HG02678 (cell line): ENCODE measurements around the gene ADAMTSL3.

Experiments used
- ATAC-seq: cut with Tn5 transposase; IDR thresholded peaks from one replicate; pipeline ENCODE4 v1.9.1; 2021; ENCODE audit warnings: mild to moderate bottlenecking, moderate library complexity; ENCODE audit not compliant: unreplicated experiment

Gene ADAMTSL3

GRCh38 chr15:83654379-83655236, 685 bp downstream of the ADAMTSL3 start:
- no peak for ATAC-seq

DNA sequence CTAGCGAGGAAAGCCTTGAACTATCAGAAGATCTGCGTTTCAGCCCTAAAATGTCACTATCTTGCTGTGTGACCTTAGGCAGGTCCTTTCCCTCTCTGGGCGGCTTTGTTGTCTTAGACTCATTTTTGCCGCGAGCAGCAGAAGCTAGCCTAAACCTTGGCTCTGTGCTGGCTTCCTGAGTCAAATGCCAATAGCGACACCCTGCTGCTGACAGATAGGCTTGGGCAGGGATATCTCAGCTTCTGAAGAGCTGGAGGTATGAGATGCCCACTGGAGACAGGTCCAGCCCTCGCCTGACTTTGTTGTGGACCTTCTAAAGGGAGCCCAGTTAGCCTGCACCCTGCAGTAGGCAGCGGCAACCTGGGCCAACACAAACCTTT, 1.3 kb downstream of the ADAMTSL3 start:
- no peak for ATAC-seq

GRCh38 chr15:83656192-83656591, 2.3 kb downstream of the ADAMTSL3 start:
- no peak for ATAC-seq

DNA sequence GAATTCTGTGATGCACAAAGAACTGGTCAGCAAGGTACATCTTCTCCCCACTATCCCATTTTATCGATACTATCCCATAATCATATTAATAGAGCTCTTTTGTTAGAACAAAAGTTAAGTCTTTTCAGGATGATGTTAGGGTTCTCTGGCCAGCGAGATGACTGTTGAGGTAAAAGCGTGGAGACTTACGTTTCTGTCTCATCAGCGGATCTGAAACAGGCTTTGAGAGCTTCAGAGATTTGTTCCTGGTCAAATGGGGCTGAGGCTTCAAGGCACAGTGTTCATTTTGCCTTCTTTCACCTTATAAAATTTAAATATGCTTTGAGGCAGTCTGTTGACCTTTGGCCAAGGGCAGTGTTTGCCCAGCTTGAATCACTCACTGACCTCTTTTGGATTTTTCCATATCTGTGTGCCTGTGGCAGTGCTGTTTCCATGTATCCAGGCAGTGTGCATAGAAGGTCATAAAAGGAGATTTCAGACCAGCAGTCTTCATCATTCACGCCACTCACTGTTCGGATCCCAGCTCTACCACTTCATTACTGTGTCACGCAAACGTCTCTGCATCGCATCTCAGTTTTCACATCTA, 3.1 kb downstream of the ADAMTSL3 start:
- ATAC-seq: no peak

GRCh38 chr15:83657549-83657948, 3.6 kb downstream of the ADAMTSL3 start:
- no peak for ATAC-seq

- no peak for ATAC-seq
These were observed 4.8 kb downstream of the ADAMTSL3 start for GRCh38 chr15:83658430-83659416.

DNA sequence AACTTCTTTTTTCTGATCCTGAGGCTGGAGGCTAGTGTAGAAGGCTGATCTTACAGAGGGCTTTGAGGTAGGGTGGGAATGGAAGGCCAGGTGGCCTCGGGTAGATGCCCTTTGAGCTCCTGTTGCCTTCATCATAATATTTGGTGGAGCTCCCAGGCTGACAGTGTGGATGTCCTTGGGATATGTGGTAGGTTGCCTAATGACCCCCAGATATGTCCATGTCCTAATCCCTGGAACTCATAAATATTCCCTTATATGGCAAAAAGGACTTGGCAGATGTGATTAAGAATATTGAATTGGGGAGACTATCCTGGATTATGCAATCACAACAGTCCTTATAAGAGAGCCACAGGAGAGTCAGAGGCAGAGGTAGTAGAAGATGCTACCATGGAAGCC, 5.5 kb downstream of the ADAMTSL3 start:
- ATAC-seq: no peak

- no peak for ATAC-seq
These were observed 11.6 kb downstream of the ADAMTSL3 start for GRCh38 chr15:83665480-83665879.

- ATAC-seq: no peak
These were observed 16.8 kb downstream of the ADAMTSL3 start for GRCh38 chr15:83670672-83671229.

- ATAC-seq: no peak
These were observed 17.7 kb downstream of the ADAMTSL3 start for GRCh38 chr15:83671603-83672002.

GRCh38 chr15:83673385-83673784, 19.5 kb downstream of the ADAMTSL3 start:
- no peak for ATAC-seq

DNA sequence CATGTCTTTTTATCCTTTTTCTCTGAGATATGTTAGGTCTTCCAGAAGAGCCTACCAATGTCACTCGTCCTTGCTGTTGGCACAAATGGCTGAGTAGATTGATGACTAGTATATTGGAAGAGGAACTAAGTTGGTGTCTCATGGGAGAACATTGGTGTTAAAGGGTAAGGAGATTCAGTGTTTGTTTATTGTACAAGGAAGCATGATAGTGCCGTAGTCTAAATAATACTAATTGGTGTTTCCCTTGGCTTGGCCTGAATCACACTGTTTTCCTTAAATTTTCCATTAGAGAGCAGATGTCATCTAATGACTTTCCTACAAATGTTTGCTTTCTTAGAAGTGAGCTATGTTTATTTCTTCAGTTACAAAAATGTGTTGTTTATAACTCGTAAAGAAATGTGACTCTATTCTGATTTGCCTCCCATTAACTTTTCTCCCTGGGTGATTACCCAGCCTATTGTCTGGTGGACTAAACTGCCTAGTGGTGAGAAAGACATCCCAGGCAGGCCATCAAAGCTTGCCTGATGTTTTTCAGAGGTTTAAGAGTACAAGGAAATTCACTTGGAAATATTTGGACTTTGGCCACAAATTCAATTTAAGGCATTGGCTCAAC, 28.7 kb downstream of the ADAMTSL3 start:
- no peak for ATAC-seq

DNA sequence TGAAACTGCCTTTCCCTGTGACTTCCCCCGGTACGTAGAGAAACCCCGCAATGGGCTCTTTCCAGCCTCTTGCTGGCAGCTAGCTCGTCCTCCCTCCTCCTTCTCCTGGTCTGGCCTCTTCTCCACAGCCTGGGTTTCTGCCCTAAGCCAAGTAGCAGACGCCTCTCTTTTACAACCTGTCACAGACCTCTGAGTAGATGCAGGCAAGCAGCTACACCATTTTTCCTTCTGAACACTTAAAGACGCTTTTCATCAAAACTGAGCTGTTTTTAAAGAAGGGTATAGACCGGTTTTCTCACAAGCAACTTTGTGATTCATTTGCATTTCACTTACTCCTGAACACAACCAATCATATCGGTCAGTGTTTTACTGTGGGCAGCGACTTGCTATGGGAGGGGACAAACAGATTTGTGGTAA, 32.0 kb downstream of the ADAMTSL3 start:
- no peak for ATAC-seq

DNA sequence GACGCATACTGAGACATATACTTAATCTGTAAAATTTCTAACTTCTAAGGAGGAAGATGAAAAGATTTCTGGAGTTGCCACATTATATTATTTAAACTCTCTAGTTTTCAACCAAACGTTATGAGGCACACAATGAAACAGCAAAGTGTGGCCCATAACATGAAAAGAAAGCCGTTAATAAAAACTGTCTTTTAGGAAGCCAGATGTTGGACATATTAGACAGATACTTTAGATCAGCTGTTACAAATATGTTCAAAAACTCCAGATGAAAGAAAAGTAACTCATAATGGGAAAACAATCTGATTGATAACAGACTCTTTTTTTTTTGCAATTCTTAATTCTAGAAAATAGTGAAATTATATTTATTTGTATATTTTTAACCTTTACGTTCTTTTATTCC, 34.3 kb downstream of the ADAMTSL3 start:
- no peak for ATAC-seq

GRCh38 chr15:83690676-83691075, 36.8 kb downstream of the ADAMTSL3 start:
- ATAC-seq: no peak

DNA sequence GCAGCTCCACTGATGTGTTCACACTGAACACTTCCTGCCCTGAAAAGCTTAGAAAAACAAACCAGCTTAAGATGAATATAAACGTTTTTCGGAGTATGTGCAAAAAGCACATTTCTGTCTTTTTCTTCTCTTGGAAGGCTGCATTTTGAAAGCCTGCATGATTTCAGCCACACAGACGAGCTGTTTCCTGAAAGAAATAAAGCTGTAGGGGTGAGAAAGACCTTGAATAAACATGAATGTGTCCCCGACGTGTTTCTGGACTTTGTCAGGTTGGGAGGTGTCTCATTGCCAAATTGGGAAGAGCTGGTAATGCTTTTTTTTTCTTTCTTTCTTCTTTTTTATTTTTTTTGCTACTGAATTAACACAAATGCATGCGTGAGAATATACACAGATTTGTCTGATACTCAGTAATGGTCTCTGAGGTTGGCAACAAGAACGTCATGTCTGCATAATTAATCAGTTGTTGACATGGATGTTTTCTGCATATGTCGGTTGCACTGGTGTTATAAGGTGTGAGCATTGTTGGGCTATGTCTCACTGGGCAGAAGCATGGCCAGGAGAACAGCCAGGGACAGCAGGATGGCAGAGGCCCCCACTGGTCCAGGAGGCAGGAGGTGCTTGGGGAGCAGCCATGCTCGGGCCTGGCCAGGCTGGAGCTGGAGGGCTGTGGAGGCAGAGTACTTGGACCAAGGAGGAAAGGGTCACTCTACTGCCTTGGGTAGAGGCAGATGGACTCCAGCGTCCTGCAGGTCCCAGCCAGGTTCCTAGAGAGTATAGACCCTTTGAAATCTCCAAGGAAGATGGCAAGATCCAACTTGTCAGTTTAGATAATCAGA, 39.0 kb downstream of the ADAMTSL3 start:
- ATAC-seq: no peak

- no peak for ATAC-seq
These were observed 40.1 kb downstream of the ADAMTSL3 start for GRCh38 chr15:83694015-83694414.

DNA sequence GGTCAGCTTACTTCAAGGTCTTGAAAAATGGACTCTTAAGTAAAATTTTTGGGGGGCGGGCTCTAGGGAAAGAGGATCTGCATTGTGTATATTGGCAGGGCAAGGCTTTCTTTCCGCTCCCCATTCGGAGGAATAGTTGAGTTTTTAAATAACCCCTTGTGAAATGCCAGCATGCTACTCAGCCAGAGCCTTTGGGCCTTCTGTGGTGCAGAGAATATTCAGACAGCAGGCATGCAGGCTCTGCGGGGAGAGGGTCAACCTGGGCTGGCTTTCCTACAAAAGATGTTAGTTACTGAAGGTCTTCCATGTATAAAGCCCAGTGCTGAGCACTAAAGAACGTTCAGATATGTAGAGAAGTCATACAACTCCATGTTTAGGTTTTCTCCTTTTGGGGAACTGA, 40.6 kb downstream of the ADAMTSL3 start:
- ATAC-seq: no peak

DNA sequence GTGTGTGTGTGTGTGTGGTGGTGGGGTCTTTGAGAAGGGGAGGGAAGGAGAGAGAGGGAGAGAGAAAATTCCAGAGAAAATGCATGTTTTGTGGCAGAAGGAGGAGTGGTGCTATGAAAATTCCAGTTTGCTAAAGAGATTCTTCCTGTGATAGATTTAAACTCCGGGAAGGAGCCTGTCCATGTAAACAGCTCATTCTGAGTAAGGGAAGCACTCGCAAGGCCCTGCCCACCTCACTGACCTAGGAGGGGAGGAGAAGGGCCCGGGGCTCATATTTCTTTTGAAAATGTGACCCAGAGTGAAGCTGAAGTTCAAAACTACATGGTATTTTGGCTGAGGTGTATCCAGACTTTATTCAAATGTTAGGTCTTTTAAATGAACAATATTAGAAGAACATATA, 41.3 kb downstream of the ADAMTSL3 start:
- no peak for ATAC-seq
